DLD1 (cell line): ENCODE results near the gene RYR2.

ENCODE experiments used
- in situ Hi-C: cut with HindIII; loops from 2 replicates; pipeline ENCODE4 v1.10.0; 2017; ENCODE audit warnings: low sequenced_read_pairs

RYR2 gene

DNA sequence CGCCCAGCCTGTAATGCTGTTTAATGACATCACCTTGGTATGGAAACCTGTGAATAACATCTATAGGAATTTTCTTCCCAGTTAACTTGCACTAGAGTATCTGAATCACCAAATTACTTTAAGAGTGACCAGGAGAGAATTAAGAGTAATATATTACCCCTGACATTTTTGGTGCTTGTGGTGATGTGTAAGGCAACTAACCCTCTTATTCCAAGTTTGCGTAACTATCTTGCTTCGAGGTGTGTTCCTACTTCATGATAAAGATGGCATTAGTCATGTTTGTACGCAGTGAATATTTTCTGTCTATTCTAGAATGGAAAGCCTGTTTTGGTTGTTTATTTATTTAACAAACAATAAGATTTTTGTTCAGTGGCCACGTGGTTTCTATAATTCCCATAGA lies 717.4 kb downstream of the RYR2 start:
- in situ Hi-C loops: no loop called here

DNA sequence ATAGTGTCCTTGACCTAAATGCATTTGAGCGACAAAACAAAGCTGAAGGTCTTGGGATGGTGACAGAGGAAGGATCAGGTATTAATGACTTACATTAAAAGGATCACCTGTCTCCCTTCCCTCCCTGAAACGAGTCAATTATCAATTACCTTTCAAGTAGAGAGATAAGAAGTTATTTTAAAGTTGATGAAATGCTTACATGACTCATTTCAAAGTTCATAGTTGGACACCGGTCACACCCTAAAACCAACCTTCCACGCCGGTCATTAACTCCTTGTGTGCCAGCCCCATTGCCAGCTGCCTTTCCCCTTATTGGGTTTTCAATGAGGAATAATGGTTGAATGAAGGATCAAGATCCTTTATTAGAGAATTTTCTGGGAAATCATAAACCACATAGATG lies 719.0 kb downstream of the RYR2 start:
- in situ Hi-C loops: no loop called here

DNA sequence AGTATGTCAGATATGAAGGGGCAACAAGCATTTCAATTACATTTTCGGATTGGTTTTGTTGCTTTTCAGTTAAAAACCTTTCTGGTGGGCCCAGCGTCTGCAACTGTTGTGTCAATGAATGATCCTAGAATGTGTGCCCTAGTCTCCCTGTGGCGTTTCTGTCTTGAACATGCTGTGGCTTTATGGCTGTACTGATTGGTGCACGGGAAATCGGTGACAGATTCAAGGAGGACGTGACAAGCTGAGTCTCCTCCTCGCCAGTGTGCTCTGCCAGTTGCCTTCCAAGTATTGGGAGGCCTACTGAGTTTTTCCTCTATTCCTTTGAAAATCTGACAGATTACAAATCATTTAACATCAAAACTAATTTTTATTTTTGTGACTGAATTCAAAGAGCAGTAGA lies 721.2 kb downstream of the RYR2 start:
- in situ Hi-C loops: no loop called here

DNA sequence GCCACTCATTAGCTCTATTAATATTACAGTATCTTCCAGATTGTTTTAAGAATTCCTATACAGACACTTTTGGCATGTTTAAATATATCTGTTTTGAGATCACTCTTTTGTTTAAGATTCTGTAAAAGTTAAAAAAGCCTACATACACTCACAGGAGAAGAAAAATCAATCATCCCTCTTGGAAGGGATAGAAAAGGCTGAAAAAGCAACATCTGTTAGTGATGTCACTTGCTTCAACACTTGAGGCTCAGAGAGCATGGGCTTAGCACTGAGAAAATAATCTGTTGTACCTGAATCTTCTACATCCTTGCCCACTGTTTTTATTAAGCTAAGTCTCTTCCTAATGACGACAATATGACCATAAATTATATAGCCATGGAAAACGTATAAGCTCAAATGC lies 721.8 kb downstream of the RYR2 start:
- in situ Hi-C loops: no loop called here

DNA sequence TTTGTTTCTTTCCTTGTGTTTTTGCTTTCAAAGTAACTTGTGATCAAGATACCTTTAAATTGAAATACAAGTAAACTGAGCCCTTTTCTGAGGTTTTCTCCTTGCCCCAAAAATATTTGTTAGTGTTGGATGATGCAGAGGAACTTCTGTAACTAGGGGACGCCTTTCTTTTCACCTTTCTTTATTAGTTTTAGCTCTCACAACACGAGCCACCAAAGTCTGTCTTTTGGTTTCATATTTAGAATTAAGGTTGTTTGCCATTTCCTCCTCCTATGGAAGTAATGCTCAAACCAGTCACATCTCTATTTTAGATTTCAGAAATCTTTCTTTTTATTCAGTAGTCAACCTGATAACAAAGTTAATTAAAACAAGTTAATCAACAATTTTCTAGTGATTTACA lies 727.9 kb downstream of the RYR2 start:
- in situ Hi-C loops: no loop called here

DNA sequence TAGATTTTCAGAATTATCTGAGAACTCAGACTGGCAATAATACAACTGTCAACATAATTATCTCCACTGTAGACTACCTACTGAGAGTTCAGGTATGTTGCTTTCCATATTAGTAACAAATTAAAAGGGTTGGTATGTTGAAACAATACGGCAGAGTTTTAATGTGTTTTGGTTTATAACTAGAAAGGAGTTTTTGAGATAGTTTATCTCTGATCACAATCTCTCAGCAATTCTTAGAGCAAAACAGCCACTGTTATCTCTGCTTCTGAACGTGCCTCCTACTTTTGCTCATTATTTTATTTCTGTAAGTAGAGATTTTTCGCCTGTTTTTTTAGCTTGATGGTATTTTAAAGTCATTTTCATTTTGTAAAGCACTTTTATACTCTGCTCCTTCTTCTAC lies 730.0 kb downstream of the RYR2 start:
- in situ Hi-C loops: no loop called here

DNA sequence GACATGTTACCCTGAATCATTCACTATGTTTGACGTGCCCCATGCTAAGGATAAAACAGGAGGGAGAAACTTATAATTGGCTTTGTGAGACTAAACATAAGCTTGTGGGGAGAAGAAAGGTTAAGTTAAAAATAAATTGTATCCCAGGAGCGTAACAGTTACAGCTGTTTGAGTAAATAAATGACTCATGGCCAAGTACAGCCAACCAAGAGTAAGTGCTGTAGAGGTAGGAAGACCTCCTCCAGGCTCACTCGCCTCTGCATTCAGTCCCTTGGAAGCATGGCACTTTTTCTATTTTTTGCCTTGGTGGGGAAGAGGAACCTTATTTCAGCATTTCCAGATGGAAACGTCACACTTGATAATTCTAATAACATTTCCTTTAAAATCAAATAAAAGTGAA lies 732.3 kb downstream of the RYR2 start:
- in situ Hi-C loops: no loop called here

DNA sequence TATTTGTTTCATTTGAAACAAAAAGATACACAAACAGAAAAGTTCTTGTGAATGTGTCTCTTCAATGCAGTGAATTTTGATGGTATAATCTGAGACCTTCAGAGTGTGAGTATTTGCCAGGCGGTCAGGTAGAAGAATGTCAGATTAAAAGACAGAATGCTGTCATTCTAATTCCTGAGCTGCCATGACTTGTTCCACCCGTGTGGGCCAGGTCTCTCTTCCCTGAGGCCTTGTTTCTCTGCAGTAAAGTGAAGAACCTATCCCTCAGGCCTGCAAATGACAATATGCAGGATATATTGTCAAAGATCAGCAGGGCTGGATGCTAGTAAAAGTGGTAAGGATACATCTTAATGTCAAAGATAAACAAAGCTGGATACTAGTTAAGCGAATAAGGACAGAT lies 737.4 kb downstream of the RYR2 start:
- in situ Hi-C loops: no loop called here

DNA sequence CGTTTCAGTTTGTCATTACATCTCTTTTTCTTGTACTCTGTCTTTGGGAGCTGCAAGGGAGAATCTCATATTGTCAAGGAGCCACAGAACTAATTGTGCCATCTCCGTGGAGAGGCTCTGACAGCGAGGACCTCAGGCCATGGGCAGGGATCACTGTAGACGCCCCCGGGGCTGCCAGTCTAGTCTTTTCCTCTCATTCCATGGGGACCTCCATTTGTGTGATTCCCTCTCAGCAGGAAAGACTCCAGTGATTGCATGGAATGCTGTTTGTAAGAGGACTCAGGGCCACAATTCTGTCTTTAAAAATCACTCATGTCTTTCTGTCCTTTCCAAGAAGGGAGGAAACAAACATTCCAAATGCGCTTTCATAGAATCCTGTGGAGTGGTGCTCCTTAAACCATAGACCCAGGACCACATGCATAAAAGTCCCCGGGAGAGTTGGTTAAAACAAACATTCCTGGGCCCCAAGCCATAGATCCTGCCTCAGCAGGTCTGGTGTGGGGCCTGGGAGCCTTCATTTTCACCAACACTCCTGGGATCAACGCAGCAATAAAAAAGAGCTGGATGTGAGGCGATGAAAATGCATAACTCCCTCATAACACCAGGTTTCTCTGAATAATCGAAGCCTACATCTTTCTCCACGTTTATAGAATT lies 744.2 kb downstream of the RYR2 start:
- in situ Hi-C loops: no loop called here

DNA sequence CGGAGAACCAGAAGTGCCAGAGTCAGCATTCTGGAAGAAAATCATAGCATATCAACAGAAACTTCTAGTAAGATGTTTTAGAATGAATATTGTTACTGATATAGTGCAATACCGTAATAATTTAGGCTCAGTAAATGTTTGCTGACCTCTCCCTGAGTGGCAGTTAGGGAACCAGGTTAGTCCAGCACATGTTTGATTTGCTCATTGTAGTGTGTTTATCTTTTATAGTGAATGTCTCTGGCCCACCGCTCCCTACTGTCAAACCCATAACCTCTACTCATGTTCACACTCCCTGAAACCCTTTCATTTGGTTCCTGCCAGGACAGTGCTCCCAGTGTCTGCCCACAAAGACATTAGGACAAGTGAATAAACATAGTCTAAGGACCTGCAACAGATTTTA lies 746.1 kb downstream of the RYR2 start:
- in situ Hi-C loops: no loop called here

DNA sequence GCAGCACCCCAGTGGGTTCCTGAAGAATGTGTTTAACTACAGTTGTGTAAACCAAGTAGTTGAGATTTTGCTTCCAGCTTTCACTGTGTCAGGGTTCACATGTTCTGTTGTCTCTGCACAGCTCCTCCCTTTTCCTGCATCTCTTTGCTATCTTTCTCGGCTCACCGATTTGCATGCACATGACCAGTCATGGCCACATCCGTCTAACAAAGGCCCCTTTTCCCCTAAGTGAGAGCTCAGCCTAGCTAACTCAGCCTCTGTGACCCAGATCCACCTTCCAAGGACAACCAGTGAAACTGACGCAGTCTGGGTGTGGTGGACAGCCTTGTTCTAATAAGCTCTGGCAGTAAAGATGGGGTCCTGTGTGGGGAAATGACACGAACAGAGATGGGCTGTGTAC lies 747.6 kb downstream of the RYR2 start:
- in situ Hi-C loops: no loop called here

DNA sequence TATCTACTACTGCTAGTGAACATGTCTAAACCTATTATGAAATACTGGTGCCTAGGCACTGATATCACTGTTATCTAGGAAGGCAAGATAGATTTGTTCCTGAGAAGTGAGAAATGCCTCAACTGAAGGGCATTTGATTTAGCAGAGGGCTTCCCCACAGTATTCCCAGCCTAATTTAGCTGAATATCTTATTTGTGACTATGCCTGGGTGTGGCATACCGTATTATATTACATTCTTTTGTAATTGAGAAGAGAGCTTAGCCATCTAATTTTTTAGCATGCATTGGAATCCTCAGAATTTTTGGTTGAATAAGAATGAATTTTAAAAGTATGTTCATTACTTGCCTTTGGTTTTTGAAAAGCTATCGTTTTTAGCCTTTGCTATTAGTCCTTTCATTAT lies 749.6 kb downstream of the RYR2 start:
- in situ Hi-C loops: no loop called here

DNA sequence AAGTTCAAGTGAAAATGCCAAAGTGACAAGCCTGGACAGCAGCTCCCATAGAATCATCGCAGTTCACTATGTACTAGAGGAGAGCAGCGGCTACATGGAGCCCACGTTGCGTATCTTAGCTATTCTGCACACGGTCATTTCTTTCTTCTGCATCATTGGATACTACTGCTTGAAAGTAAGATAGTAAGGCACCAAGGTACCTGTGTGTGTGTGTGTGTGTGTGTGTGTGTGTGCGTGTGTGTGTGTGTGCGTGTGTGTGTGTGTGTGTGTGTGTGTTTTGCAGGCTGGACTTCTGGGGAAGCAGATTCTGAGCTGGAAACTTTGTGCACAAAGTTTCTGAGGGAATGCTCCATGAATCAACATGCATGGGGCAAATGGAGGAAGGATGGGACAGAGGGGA lies 750.2 kb downstream of the RYR2 start:
- in situ Hi-C loops: no loop called here

DNA sequence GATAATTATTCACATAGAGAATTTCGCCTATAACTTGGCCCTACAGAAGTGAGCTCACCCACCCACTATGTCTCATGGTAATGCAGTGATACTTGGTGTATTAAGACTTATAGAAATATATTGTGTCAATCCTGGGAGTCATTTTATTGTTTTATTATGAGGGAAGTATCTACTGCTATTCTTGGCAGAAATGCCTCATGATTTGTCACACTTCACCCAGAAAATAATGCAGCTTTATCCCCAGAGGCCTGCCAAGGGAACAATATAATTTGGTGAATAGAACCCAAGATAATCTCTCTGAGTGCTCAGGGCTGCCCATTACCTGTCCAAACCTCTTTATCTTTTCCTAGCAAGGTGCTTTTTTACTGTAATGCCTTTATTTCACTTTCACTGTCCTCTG lies 750.7 kb downstream of the RYR2 start:
- in situ Hi-C loops: no loop called here

DNA sequence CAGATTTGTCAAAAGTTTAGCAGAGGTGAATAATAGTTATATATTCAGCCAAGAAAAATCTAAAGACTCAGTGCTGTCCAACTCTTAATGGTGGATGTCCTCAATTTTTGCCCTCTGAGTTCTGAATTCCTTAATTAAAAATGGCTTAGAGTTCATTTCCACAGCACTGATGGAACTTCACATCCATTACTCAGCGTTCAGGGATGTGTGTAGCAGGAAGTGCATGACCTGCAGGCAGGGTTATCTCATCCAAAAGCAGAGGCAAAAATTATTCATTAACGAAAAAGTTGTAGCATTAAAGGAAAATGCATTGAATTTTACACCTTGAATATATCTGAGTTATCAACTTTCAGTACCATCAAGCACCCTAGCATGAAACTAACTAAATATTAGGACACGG lies 752.1 kb downstream of the RYR2 start:
- in situ Hi-C loops: no loop called here

DNA sequence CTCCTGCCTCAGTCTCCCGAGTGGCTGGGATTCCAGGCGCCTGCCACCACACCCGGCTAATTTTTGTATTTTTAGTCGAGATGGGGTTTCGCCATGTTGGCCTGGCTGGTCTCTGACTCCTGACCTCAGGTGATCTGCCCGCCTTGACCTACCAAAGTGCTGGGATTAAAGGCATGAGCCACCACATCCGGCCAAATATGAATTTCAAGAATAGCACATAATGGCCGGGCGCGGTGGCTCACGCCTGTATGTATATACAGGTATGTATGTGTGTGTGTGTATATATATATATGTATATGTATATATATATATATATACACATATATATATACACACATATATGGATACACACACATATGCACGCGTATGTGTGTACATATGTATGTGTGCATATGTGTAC lies 753.6 kb downstream of the RYR2 start:
- in situ Hi-C loops: no loop called here

DNA sequence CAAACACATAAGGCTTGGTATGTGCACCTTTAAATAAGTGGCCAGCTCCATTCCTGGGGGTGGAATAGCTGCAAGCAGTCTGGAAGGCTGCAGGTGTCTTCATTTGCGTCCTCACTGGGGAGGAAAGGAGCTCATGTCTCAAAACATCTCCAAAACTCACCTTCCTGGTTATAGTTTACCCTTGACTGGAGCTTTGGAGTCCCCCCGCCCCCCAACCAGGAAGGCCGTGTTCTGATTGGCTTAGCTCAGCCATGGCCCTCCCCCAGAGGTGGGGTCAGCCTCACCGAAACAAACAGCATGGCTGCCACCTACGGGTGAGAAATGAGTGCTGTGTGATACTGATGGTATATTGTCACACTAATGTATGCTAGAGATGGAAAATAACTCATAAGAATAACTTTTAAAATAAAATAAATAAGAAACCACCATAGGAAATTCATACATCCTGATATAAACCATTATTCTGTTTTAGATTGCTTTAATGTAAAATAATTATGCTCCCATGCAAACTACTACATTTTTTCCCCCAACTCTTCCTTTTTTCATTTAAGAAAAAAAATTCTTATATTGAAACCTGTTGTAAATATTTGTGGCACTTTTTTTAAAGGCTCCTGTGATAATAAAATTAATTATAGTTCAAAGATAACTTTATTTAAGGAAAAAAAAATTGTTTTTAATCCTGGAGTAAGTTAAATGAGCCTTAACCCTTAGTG lies 757.9 kb downstream of the RYR2 start:
- in situ Hi-C loops: no loop called here

DNA sequence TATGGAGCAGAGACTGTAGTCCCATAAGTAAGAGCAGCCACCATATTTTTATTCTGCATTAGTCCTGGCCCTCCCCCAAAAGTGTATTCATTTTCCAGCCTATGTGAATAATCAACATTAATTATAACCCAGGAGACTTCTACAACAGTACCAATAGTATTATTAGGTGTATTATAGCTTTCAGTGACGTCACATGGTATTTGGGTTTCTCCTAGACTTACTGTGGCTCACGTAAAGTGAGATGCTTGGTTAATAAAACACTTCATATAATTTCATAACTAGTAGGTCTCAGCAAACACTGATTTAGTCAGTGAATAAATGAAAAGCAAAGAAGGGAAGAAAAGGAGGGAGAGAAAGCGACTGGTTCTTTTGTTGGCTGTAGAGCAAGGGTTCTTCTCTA lies 762.5 kb downstream of the RYR2 start:
- in situ Hi-C loops: no loop called here

DNA sequence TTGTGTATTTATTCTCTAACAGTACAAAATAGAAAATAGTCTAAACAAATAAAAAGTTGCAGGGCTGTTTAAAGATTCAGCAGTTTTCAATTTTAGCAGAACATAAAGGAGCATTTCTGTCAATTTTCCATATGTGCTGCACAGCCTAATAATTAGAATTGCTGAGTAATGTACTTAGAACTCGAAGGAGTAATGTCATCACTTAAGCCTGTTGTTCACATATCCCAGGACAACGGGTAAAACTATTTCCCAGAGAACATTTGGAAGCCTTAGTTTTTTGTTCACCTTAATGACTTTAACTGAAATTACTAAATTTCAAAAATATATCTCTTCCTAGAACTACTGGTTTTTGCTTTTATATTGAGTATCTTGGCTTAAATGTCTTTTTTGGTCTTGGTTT lies 767.1 kb downstream of the RYR2 start:
- in situ Hi-C loops: no loop called here

DNA sequence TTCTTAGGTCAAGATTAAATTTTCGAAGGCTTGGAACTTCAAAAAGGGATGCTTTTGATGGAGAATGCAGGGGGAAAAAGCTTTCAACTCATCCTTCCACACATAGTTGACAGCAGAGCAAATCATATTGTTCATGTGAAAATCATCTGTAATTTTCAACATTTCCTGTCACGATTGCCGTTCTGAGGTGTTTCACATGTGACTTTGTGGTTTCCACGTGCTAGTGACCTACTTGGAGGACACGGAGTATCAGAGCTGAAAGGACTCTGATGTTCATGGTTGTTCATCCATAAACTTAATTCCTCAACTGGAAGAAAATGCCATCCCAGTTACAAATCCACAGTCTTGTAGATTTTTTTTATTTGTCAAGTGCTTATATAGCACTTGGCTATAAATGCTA lies 769.6 kb downstream of the RYR2 start:
- in situ Hi-C loops: no loop called here

DNA sequence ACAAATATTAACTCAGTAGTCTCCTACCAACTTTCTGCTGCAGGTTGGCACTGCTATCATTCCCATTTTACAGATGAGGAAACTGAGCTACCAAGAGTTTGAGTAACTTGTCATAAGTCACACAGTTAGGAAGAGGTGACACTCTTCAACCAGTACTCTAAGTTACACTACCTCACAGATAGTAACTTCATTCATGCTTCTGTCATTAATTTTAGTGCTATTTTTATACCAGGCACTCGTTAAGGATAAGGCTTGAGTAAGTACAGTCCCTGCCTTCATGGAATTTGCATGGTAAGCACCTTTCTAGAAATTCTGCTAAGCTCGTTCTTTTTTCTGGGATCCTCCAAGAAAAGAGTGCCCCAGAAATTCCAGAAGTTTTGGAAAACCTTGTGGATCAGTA lies 770.1 kb downstream of the RYR2 start:
- in situ Hi-C loops: no loop called here

DNA sequence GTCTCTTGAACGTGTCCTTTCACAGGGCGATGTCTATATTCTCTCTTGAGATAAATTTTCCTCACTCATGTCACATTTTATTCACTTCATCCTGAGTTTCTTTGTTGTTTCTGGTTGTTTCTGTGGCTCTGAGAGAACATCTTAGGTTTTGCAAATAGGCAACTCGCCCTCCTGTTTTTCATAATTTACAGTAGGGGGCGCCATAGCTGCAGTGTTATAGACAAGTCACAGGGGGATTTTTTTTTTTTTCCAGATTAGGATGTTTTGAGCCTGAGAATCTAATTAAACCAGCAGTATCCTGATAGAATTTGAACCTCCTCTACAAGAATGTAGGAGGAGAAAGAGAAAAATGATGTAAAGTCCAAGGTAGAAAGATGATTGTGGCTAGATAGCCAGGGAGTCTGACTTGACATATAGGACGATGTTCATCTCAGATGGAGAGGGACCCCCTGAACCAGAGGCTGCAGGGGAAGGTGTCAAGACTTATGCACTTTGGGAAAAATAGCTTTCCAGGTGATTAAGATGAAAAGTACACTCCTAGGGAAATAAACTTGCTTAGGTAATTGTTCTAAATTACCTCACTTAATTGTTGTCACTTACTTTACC lies 772.4 kb downstream of the RYR2 start:
- in situ Hi-C loops: no loop called here

DNA sequence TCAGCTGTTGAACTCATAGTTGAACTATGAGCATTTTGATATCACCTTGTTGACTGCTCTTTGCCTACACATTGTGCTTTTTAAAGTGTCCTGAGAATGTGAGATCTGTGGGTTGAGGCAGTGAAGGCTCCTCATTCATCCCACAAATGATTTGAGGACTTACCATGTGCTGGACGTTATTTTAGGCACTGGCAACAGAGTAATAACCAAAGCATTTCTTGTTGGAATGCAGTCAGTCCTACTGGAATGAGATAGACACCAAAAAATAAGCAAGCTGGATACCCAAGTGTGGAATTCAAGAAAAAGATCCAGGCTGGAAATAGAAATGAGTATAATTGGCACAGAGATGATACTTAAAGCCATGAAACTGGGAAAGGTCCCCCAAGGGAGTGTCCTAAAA lies 775.3 kb downstream of the RYR2 start:
- in situ Hi-C loops: no loop called here
